ENCODE measurements around the gene CCNB1IP1. TPM values are rescaled to one million over a fixed set of nuclear protein-coding genes. Genes with fewer than 3 reads are reported as not detected.

CCNB1IP1 gene
- total RNA-seq, 4 donors from 2014 or later: 21.5 to 52.0 (median 28.4) TPM

DNA sequence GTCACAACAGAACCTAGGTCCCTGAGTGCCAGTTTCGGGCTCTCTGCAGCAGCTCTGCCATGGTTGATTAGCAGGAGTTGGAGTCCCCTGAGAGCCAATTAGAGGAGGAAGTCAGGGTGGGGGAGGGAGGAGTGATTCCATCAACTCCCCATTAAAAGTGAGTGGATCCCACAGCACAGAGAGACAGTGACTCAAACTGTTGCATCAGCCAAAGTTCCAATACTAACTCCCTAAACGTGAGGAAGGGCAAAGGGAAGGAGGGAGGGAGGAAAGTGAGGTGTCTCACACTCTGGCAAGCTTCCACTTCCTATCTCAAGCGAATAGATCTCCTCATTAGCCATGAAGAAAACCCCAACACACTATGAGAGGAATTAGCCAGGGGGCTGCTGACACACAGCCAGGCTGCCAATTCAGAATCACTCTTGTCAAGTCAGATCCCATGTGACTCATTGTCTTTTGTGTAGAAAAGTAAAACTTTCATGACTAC, 70.4 kb downstream of the CCNB1IP1 start:
- Histone ChIP-seq H3K9me3 (no peaks in the 10 kb centered on the region), H3K27me3 (no peaks in the 10 kb centered on the region), H3K36me3 (no peaks in the 10 kb centered on the region), H3K4me1 (no peaks in the 10 kb centered on the region), H3K27ac (no peak overlapping the region), H3K4me3 (no peak overlapping the region)
- TF ChIP-seq, protein P1, sequence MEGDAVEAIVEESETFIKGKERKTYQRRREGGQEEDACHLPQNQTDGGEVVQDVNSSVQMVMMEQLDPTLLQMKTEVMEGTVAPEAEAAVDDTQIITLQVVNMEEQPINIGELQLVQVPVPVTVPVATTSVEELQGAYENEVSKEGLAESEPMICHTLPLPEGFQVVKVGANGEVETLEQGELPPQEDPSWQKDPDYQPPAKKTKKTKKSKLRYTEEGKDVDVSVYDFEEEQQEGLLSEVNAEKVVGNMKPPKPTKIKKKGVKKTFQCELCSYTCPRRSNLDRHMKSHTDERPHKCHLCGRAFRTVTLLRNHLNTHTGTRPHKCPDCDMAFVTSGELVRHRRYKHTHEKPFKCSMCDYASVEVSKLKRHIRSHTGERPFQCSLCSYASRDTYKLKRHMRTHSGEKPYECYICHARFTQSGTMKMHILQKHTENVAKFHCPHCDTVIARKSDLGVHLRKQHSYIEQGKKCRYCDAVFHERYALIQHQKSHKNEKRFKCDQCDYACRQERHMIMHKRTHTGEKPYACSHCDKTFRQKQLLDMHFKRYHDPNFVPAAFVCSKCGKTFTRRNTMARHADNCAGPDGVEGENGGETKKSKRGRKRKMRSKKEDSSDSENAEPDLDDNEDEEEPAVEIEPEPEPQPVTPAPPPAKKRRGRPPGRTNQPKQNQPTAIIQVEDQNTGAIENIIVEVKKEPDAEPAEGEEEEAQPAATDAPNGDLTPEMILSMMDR (IDR thresholded peaks at IDR 0.05): no peak
- TF ChIP-seq POLR2A (IDR thresholded peaks at IDR 0.05): no peak
- no peak for DNase-seq

Small RNA genes within 50 kb of the gene (small RNA-seq; reads per million reads assigned to genes)
- 0 reads per million in 2 donors for gene SNORA79B
- gene SNORD126: 286 to 288 reads per million in 2 donors

Other genes starting within 250 kb of the CCNB1IP1 start
- not detected for gene OR4K17, start 222.5 kb downstream of the CCNB1IP1 start, total RNA-seq
- not detected for gene OR4N5, start 194.5 kb downstream of the CCNB1IP1 start, total RNA-seq
- gene OR11G2, start 142.4 kb downstream of the CCNB1IP1 start, total RNA-seq: not detected
- not detected for gene OR11H6, start 109.6 kb downstream of the CCNB1IP1 start, total RNA-seq
- gene OR11H7, start 104.3 kb downstream of the CCNB1IP1 start, total RNA-seq: not detected
- not detected for gene OR11H4, start 94.0 kb downstream of the CCNB1IP1 start, total RNA-seq
- 10 to 100 TPM in 3 of 4 donors, 1 to 10 TPM in 1; 9.1 to 13.2 (median 11.6) TPM for gene TTC5, start 27.3 kb downstream of the CCNB1IP1 start, total RNA-seq
- gene PARP2, start 10.4 kb upstream of the CCNB1IP1 start, total RNA-seq: 10 to 100 TPM in 3 of 4 donors, 1 to 10 TPM in 1; 7.7 to 39.6 (median 14.2) TPM
- gene TEP1, start 80.2 kb upstream of the CCNB1IP1 start, total RNA-seq: 100 to 1,000 TPM in 2 of 4 donors, 10 to 100 TPM in 2; 91.6 to 138 (median 110) TPM
- under 1 TPM in 1 of 4 donors, not detected in 3; 0.13 TPM for gene KLHL33, start 102.9 kb upstream of the CCNB1IP1 start, total RNA-seq
- gene OSGEP, start 121.5 kb upstream of the CCNB1IP1 start, total RNA-seq: 100 to 1,000 TPM in 3 of 4 donors, 10 to 100 TPM in 1; 58.3 to 112 (median 102) TPM
- 100 to 1,000 TPM in 1 of 4 donors, 10 to 100 TPM in 3; 79.8 to 142 (median 92.0) TPM for gene APEX1, start 121.9 kb upstream of the CCNB1IP1 start, total RNA-seq
- gene PIP4P1, start 128.2 kb upstream of the CCNB1IP1 start, total RNA-seq: 10 to 100 TPM; 22.3 to 60.9 (median 31.1) TPM
- gene PNP, start 136.1 kb upstream of the CCNB1IP1 start, total RNA-seq: 10 to 100 TPM; 51.4 to 70.1 (median 53.7) TPM
- not detected for gene RNASE10, start 172.3 kb upstream of the CCNB1IP1 start, total RNA-seq
- gene RNASE9, start 227.8 kb upstream of the CCNB1IP1 start, total RNA-seq: not detected

Data from Peyer's patch (tissue), 4 donors.